ENCODE data around the gene SPACA9.

The SPACA9 gene

DNA sequence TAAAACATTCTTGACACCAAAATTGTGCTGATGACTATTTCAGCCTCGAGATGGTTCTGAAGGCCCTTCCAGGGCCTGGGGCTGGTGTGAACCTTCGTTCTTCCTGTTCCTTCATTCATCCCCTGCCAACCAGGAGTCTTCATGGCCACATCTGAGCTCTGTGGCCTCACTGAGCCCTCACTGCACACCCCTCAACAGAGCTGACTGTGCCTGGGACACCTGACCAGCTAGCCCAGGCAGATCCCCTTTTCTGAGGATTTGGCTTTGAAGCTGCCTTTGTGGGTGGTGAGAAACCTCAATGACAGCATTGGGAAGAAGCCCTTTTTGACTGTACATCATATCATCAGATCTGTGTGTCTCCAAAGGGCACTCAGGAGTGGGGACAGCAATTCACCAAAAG is 14.4 kb upstream of the SPACA9 start:
- DNase-seq = no peak

DNA sequence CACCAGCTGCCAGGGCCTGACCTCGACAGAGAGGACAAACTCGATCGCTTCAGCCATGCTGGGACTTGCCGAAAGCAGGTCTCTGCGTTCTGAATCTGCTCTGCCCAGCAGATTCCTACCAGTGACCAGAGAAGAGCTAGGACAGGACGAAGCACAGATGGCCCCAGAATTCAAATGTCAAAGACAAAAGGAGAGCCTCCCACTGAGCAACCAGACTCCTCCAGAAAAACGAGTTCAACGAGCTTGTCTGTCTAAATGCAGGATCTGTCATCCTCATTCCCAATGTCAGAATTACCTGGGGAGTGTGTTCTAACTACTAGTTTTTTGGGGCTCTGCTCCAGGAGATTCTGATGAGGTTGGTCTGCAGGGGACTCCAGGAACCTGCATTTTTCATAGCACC is 14.0 kb upstream of the SPACA9 start:
- DNase-seq = no peak

DNA sequence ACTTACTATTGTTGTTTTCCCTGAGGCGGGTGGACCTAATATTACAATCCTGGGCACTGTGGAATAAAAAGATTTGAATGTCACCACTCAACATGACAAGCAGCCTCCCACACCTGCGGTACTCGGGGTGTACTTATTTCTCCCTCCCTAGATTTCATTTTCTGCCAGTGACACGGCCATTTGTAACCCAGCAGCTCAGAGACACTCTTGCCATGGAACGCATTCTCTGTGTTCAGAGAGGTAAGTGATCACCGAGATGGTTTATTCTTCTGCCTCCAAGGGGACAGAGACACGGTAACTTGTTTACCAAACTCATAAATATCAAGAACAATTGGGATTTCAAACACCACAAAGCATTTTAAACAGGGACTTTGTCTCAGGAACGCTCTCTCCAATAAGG is 11.8 kb upstream of the SPACA9 start:
- DNase-seq = no peak

DNA sequence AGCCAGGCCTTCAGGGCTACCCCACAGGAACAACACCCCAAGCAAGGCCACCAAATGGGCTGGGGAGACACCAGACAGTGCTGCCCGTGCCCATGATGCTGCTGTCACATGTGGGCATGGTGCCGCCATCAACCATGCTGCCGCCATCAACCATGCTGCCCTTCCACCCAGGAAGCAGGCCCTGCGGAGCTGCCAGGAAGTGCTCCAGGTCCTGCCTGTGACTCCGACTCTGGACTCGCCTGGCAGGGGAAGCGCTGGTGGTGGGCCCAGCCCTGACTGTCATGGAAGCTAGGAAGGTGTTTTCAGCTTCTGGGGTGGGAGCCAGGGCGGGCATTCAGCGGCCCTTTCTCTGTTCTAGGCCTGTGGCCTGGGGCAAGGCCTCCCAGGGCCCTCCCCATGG is 9.4 kb upstream of the SPACA9 start:
- no peak for DNase-seq

DNA sequence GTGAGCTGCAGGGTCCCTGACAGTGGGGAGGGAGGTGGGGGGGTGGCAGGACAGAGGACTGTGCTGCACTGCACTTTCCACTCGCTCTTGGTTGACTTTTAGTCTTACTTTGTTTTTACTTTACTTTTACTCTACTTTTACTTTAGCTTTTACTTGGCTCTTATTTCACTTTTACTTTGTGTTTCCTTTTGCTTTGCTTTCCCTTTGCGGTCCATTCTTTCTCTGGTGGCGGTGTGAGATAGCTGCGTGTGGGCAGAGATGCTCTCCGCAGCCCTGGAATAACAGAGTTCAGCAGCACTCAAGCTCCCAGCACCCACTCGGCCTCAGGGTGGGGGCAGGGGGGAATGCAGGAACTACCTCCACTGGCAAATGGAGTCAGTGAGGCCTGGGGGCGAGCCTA is 5.3 kb upstream of the SPACA9 start:
- DNase-seq = no peak

DNA sequence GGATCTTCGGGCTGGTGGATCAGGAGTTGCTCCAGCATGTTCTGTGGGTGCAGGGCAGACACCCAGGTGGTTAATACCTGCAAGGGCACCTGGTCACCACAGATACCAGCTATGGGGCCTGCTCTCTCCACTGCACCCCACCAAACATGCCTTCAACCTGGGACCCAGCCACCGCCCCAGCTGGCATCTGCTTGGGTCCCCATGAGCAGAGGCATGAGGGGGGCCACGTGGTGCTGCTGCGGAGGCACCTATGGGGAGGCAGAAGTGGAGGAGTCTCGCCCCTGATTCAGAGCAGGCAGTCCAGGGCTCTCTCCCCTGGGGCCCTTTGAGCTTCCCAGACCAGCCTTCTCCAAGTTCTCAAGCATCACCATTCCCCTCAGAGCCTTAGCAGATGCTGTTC is 3.5 kb upstream of the SPACA9 start:
- DNase-seq = no peak

DNA sequence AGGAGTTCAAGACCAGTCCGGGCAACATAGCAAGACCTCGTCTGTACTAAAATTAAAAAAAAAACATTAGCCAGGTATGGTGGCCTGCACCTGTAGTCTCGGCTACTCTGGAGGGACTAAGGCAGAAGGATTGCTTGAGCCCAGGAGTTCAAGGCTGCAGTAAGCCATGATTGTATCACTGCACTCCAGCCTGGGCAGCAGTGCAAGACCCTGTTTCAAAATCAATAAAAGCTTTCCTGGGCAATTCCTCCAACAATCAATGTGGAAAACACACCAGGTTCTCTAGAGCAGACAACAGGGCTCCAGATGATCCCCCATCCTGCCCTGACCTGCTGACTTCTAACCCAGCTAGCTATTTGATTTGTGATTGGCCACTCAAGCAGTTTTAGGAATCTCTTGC is 1.8 kb upstream of the SPACA9 start:
- DNase-seq = no peak

DNA sequence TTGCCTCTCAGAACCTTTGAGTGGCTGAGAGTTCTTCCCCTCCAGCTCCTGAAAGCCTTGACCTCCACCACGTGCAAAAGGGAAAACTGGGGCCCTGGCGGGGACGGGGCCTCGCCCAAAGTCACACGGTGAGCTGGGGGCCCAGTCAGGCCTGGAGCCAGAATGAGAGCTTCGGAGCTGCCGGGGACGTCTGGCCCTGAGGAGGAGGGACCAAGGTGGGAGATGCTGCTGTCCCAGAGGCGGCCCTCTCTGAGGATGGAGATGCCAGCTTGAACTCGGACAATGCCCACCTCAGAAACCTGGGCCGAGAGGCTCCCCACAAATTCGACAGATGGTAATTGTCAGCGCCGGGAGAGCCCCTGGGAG is 1.3 kb upstream of the SPACA9 start:
- DNase-seq = no peak

DNA sequence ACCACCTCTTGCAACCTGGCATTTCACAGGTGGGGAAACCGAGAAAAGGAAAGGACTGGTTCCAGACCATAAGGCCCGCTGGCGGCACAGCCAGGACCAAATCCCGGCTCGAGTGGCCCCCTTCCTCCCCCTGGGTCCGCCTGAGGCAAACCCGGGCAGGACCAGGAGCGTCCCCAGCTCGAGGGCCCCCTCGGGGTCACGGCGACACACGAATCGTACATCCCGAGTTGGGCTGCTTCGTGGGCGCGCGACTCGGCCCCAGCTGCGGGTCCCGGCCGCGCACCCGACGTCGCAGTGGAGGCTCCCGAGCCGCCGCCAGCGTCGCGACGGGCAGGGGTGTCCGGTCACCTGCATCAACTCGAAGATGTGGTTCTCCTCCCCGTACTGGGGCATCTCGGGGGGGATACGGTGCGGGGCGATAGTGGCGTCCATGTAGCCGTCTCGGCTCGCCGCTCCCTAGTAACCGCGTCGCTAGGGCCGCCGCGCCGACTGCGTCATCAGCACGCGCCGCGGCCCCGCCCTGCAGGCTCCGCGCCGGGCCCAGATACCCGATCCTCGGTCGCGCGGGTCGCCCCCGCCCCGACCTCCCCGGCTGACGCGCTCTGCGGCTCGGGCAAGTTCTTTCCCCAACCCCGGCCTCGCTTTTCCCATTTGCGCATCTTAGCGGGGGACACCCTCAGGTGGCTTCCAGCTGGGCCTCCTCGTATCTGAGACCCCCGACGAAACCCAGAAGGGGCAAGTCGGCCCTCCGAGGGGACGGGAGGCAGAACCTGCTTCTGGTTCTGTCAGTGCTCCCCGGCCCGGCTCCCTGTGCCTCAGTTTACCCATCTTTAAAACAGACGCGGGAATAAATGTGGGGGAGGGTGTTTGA is 639 bp upstream of the SPACA9 start, which contains the start of gene AK8:
AK8 (minus strand) TSS at position 461 of the 871 bp plus-strand sequence; CDS start at position 432, 29 bp downstream.
- DNase-seq = peak; percentile 79

DNA sequence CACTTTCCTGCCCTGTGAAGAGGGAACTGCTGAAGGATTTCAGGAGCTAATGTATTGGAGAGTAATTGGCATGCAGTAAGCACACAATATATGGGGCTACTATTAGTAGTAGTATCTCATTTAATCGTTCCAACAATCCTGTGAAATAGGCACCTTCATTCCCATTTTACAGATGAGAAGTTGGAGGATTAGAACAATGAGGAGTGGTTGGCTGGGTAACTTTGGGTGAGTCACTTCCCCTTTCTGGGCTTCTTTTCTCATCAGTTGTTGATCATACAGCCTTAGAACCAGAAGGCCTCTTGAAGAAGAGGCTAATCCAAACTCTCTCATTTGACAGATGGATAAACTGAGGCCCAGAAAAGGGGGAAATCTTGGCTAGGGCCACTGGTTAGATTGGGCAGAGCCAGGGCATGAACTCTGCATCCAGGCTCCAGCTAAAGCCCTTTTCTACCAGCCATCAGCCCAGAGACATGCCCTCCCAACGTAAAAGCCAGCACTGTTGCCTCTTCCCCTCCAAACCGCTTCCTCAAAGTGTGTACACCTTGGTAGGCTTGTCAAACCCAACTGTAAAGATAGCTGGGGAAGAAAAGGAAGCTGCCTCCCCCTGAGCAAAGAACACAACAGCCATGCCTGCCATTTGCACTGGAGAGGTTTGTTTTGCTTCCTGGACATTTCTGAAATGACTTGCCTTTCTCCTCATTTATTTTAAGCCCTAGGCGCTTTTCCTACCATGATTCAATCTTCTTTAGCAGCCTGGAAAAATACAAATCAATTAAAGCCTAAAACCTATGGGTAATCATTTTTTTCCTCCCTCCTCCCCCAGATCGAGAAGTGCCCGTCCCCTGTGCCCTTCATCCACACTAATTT is 992 bp downstream of the SPACA9 start:
- no peak for DNase-seq

DNA sequence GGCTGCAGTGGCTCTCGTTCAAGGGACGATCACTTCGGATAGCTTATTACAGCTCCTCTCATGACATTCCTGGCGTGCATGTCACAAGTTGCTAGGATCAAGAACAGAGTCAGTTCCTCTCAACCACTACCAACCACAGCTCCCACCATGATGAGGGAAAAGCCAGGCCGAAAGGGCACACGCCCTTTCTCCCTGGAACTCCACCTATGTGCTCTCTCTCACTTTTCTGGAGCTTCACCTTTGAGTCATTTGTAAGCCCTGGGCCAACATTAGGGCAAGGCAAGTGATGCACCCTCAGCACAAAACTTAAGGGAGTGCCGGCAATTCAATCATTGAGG is 1.6 kb downstream of the SPACA9 start:
- no peak for DNase-seq

DNA sequence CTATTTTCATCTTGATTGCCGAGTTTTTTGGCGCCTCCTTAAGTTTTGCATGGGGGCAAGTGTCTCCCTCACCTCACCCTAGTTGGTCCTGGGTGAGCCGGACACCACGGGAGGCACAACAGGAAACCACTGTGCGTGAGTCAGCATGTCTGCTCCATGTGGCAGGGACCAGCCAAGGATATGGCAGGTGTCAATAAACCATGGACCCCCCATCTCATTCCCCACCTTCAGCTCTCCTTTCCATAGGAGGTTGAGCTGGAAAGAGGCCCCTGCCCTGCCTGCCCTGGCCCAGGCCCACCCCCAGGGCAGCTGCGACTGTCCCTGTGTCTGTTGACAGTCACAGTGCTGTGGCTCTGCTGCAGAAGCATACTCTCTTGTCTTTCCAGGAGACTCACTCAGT is 3.1 kb downstream of the SPACA9 start:
- no peak for DNase-seq

DNA sequence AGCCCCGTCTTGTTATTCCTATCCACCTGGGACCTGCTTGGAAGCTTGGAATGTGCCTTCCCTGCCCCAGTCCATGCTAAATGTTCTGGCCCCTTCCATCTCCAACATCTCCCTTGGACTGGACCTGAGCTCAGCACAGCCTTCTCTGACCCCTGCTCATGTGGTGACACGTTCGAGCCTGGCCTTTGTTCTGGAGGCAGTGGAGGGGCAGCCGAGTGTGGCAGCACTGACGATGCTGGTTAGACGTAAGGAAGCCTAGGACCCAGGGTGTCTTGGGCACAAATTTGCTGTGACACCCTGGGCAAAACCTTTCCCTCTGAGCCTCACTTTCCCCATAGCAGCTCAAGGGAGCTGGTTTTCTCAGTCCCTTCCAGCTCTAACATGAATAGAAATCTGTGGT is 3.9 kb downstream of the SPACA9 start:
- DNase-seq = no peak

DNA sequence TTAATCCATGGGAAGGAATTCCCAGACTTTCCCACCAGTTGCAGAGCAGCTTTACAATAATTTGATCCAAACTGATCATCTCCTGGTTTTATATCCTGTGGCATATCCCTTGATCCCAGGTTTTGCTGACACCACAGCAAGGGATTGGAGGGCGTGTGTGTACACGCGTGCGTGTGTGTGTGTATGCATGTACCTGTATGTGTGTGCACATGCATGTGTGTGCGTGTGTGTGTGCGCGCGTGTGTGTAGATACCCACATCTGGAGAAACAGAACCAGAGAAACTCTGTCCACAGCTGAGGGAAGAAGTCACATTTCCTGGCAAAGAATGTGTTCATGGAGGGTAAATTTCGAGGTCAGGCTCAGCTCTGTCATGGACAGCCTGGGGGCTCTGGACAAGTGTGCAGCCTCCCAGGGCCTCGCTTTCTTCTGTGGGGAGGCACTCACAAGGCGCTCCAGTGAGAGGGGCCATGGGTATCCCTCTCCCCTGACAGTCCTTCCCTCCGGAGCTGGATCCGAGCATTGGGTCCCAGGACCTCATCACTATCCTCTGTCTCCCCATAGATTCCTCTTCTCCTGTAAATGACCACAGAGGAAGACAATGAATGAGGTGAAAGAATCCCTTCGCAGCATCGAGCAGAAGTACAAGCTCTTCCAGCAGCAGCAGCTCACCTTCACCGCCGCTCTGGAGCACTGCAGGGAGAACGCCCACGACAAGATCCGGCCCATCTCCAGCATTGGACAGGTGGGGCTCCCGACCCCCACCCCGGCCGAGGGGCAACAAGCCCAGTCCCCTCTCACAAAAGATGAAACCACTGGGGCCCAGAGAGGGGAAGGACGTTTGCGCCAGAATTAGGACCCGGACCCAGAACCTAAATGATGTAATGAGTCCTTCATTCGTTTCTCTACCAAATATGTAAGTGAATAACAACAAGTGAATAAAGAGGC is 4.9 kb downstream of the SPACA9 start:
- DNase-seq = no peak

DNA sequence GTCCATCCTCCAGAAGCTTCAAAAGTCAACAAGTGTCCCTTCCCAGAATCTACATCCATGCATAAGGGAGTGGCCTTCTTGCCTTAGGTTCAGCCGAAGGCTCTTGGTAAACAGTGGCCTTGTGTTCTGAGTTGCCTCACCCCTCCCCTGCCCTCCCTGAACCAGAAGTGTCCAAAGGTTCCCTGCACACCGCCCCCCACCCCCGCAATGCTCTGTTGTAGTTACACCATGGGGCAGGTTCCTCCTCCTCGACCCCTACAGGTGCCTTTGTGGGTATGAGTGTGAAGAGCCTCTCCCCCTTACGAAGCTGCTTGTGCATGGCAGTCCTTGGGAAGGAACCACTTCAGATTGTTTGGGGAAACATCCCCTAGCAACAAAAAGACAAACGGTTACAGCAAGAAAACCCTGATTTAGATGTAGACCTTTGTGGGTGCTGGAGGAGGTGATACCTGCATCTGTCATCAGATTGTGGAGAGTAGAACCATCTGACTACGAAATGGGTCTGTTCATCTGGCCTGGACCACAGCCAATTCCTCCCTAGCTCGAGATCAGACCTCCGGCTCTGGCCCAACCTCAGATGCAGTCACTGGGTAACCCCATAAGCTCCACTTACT is 7.1 kb downstream of the SPACA9 start:
- no peak for DNase-seq

DNA sequence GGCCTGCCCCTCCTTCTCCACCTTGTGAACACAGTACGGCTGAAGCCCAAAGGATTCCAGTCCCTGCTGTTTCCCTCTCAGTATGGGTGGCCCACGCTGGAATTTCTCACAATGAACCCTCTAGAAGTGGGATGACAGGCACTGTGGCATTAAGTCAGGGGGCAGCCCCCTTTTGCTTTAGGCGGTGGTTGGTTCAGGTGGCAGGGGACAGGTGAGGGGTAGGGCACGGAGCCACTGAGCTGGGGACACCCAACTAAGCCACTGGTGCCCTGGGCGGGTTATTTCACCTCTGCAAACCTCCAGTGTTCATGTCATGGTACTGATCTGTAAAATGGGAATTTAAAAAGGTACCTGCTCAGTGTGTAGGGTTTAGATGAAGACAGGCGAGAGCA is 7.6 kb downstream of the SPACA9 start:
- DNase-seq = no peak

DNA sequence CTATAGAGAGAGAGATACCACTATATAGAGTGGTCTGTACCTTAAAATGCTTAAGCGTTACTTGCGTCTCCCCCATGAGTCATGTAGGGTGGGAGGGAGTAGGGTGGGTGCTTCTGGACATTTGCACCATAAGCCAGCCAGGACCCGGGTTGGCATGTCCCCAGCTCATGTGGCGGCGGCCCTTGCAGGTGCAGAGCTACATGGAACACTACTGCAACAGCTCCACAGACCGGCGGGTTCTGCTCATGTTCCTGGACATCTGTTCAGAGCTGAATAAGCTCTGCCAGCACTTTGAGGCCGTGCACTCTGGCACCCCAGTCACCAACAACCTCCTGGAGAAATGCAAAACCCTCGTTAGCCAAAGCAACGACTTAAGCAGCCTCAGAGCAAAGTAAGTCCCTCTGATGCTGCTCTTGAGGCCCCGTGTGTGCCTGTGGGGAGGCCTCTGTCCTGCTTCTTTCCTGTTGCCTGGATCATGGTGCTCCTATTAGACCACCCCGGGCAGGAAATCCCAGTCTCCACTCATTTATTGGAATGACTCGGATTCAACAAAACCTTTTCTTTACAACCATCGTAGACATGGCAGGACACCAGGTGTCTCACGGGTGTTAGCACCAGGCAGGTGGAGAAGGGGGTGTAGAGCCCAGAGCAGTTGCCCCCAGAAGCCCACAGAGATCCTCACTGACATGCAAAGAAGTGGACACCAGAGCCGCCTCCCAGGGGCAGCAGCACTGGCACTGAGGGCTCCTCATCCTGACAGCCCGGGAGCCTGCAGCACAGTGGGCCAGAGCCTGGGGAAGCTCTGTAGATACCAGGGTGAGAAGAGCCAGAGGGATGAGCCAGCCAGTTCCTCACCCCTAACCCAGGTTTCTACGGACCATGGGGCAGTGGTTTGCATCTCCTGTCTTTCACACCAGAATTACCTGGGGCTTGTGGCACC is 8.8 kb downstream of the SPACA9 start:
- DNase-seq = no peak

DNA sequence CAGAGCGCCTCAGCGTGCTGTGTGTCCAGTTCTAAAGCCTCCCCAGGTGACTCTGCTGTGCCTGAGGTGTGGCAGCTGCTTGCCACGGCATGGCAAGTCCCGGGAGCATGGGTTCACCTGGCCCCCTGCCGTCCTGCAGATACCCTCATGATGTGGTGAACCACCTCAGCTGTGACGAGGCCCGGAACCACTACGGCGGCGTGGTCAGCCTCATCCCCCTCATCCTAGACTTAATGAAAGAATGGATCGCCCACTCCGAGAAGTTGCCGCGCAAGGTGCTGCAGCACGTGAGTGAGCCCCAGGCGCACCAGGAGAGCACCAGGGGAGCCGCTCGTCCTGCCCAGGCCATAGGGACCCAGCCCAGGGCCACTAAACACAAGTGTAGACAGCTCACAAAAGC is 9.5 kb downstream of the SPACA9 start:
- DNase-seq = no peak

DNA sequence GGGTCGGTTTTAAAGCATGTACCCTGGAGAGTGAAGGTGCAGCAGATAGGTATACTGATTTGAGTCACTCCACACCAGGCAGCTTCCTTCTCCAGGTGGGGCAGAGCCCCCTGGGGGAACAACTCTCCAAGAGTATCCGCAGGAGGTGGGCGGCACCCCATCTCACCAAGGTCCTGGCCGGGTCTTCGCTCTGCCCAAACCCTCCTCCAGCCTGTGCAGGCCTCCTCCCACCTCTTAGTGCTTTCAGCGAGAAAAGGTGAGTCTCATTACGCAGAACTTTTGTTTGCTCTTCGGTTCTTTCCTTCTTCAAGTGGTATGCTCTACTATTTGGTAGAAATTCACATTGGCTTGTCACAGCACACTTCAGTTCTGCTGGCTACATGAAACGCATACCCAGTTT is 13.7 kb downstream of the SPACA9 start:
- DNase-seq = no peak

DNA sequence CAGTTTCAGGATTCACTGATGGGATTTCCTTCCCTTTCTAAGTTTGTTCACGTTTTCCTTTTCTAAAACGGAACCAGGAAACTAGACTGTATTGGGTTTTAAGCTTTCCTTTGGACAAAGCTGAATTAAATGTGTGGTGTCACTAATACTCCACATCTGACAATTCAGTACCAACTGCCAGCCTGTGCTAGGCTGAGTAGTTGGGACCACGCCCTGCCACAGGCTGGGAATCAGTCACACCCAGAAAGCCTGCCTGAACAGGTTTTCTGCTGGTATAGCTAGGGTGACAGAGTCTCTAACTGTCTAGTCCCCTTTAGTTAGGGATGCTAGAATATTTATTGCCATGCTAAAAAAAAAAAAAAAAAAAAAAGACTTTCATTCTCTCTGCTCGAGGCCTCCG is 15.6 kb downstream of the SPACA9 start:
- DNase-seq = no peak
